ENCODE results near the gene SNAPC3.

The SNAPC3 gene

DNA sequence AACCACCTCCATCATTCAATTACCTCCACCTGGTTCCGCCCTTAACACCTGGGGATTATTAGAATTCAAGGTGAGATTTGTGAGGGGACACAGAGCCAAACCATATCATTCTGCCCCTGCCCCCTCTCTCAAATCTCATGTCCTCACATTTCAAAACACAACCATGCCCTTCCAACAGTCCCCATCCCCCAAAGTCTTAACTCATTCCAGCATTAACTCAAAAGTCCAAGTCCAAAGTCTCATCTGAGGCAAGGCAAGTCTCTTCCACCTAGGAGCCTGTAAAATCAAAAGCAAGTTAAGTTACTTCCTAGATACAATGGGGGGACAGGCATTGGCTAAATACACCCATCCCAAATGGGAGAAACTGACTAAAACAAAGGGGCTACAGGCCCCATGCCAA lies 69.3 kb downstream of the SNAPC3 start (continued):
- TF ChIP-seq ZNF114 (tag by site-specific recombination; IDR thresholded peaks at IDR 0.05) (no peak), ZNF391 (tag by site-specific recombination; IDR thresholded peaks at IDR 0.05; ENCODE audit: borderline replicate concordance, low read depth) (no peak), ZNF292 (tag by site-specific recombination; IDR thresholded peaks at IDR 0.05; ENCODE audit: borderline replicate concordance, low read depth) (no peak), ZNF677 (tag by site-specific recombination; IDR thresholded peaks at IDR 0.05) (no peak), PRDM2 (tag by site-specific recombination; IDR thresholded peaks at IDR 0.05; ENCODE audit: borderline replicate concordance) (no peak), ZNF518A (tag by site-specific recombination; conservative IDR thresholded peaks at IDR 0.05; ENCODE audit: low read depth) (no peak), ZNF610 (tag by site-specific recombination; IDR thresholded peaks at IDR 0.05; ENCODE audit: borderline replicate concordance) (no peak)
- TF ChIP-seq, protein P1, sequence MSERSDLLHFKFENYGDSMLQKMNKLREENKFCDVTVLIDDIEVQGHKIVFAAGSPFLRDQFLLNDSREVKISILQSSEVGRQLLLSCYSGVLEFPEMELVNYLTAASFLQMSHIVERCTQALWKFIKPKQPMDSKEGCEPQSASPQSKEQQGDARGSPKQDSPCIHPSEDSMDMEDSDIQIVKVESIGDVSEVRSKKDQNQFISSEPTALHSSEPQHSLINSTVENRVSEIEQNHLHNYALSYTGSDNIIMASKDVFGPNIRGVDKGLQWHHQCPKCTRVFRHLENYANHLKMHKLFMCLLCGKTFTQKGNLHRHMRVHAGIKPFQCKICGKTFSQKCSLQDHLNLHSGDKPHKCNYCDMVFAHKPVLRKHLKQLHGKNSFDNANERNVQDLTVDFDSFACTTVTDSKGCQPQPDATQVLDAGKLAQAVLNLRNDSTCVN (tag by site-specific recombination; optimal IDR thresholded peaks at IDR 0.05) = no peak

DNA sequence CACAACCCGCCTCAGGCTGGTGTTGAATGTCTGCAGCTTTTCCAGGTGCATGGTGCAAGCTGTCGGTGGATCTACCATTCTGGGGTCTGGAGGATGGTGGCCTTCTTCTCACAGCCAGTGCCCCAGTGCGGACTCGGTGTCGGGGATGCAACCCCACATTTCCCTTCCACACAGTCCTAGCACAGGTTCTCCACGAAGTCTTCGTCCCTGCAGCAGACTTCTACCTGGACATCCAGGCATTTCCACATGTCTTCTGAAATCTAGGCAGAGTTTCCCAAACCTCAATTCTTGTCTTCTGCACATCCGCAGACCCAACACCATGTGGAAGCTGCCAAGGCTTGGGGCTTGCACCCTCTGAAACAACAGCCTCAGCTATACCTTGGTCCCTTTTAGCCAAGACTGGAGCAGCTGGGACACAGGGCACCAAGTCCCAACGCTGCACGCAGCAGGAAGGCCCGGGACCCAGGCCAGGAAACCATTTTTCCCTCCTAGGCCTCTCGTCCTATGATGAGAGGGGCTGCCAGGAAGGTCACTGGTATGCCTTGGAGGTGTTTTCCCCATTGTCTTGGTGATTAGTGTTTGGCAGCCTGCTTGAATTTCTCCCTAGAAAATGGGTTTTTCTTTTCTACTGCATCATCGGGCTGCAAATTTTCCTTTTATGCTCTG lies 69.9 kb downstream of the SNAPC3 start:
- CTCF ChIA-PET = no interaction called here
- no peak overlapping the region for H3K4me3 ChIP-seq (ENCODE audit: low read depth, low read length)
- no peak overlapping the region for H3K27ac ChIP-seq (ENCODE audit: extremely low read depth, low read depth, low read length)
- no peaks in the 10 kb centered on the region for H3K4me1 ChIP-seq (ENCODE audit: control insufficient read depth, insufficient read depth, low read length)
- TF ChIP-seq, protein P2, sequence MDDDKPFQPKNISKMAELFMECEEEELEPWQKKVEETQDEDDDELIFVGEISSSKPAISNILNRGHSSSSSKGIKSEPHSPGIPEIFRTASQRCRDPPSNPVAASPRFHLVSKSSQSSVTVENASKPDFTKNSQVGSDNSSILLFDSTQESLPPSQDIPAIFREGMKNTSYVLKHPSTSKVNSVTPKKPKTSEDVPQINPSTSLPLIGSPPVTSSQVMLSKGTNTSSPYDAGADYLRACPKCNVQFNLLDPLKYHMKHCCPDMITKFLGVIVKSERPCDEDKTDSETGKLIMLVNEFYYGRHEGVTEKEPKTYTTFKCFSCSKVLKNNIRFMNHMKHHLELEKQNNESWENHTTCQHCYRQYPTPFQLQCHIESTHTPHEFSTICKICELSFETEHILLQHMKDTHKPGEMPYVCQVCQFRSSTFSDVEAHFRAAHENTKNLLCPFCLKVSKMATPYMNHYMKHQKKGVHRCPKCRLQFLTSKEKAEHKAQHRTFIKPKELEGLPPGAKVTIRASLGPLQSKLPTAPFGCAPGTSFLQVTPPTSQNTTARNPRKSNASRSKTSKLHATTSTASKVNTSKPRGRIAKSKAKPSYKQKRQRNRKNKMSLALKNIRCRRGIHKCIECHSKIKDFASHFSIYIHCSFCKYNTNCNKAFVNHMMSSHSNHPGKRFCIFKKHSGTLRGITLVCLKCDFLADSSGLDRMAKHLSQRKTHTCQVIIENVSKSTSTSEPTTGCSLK (tag by site-specific recombination; IDR thresholded peaks at IDR 0.05) = no peak
- TF ChIP-seq TRIM28 (IDR thresholded peaks at IDR 0.05; ENCODE audit: borderline replicate concordance, low read length) (peak; percentile 57; the same call in 1 of the 2 replicates), SETDB1 (IDR thresholded peaks at IDR 0.05; ENCODE audit: insufficient read length, low read length) (peak; percentile 67), ZNF585B (tag by site-specific recombination; IDR thresholded peaks at IDR 0.05) (peak; percentile 94), GLIS2 (tag by site-specific recombination; IDR thresholded peaks at IDR 0.05) (no peak)
- peaks cover 34 to 62% of the 10 kb centered on the region in 2 experiments for H3K36me3 ChIP-seq (ENCODE audit: control insufficient read depth in 2 of 2, insufficient read depth in 1 of 2, low read length in 2 of 2)
- POLR2A ChIA-PET = no interaction called here
- no peaks in the 10 kb centered on the region for H3K9me3 ChIP-seq (ENCODE audit: control insufficient read depth, insufficient read depth, low read depth, low read length)
